Transverse colon (tissue), 4 donors: ENCODE data around the gene TLE7. TPM values are rescaled to one million over a fixed set of nuclear protein-coding genes. Genes with fewer than 3 reads are reported as not detected.

Source experiments
- DNase-seq: peaks from one replicate; pipeline ENCODE4 v3.0.0-alpha.2; 2019
- H3K27ac ChIP-seq, 4 donors: fragments of 200-600 bp; sonication (generic); 2 replicates each; pipeline ENCODE4 v1.5.1; 2016 to 2018; ENCODE audit warnings: inconsistent platforms in 4 of 4
- H3K27me3 ChIP-seq: fragments of 200-600 bp; sonication (generic); 2 replicates; pipeline ENCODE4 v1.5.1; 2017; ENCODE audit warnings: inconsistent platforms
- H3K36me3 ChIP-seq, 4 donors: fragments of 200-600 bp; sonication (generic); 2 replicates each; pipeline ENCODE4 v1.5.1; 2017 to 2019; ENCODE audit warnings: inconsistent platforms in 4 of 4
- H3K4me1 ChIP-seq, 4 donors: fragments of 200-600 bp; sonication (generic); 2 replicates each; pipeline ENCODE4 v1.5.1; 2017 to 2020; ENCODE audit warnings: inconsistent platforms in 4 of 4
- H3K4me3 ChIP-seq, 4 donors: fragments of 200-600 bp; sonication (generic); 1 replicate in 1 of 4; 2 replicates in 3 of 4; pipeline versions ENCODE4 v1.5.1 to v1.6.1; 2017 to 2019; ENCODE audit warnings: inconsistent platforms in 4 of 4
- H3K9me3 ChIP-seq, 2 donors: fragments of 200-600 bp; sonication (generic); 2 replicates each; pipeline ENCODE4 v1.5.1; 2017 to 2019; ENCODE audit warnings: inconsistent platforms in 2 of 2
- EP300 ChIP-seq: sonication (generic); formaldehyde crosslinking; IDR thresholded peaks from one replicate; pipeline ENCODE4 v1.6.1; 2017; ENCODE audit warnings: antibody characterized with exemption, low read depth
- POLR2A ChIP-seq: fragments of 450-650 bp; IDR thresholded peaks from one replicate; pipeline ENCODE4 v1.6.1; 2016; ENCODE audit warnings: antibody characterized with exemption, mild to moderate bottlenecking, moderate library complexity
- POLR2AphosphoS5 ChIP-seq, 3 donors: sonication (generic); formaldehyde crosslinking; IDR thresholded peaks; one replicate each; pipeline ENCODE4 v1.6.1; 2016; ENCODE audit warnings: antibody characterized with exemption in 3 of 3
- WGBS, 2 donors: methylation state at CpG; one replicate each; pipeline ENCODE4 v1.1.5; 2018; ENCODE audit warnings: low coverage in 1 of 2; 5-methylcytosine and 5-hydroxymethylcytosine counted together
- in situ Hi-C, 4 donors: fragments of 200-750 bp; cut with MboI; loops; one replicate each; pipeline versions ENCODE4 v1.15.0 to v1.15.1; 2017; ENCODE audit warnings: low sequenced_read_pairs in 3 of 4, low pct_ligation_motif_present in 1 of 4, low pct_unique_long_range_greater_than_20kb in 1 of 4
- intact Hi-C: fragments of 100-400 bp; cut with DNase I; formaldehyde crosslinking; loops from one replicate; pipeline ENCODE4 v1.15.1; 2023; ENCODE audit warnings: low total_unique reads
- total RNA-seq, 4 donors: library from RNA; depleted of rRNA; stranded (reverse); fragments of >200 nt; gene quantifications; one replicate each; pipeline ENCODE4 v1.1.0, GENCODE V29; 2016
- TF ChIP-seq, protein P1 (sequence below), 5 experiments: fragments of 200-600 bp in 3 of 5; fragments of 450-650 bp in 2 of 5; sonication (generic) in 3 of 5; IDR thresholded peaks; 1 replicate in 2 of 5; 2 replicates in 3 of 5; pipeline ENCODE4 v1.5.1; 2016 to 2017; ENCODE audit warnings: antibody characterized with exemption in 5 of 5, inconsistent platforms in 3 of 5, mild to moderate bottlenecking in 2 of 5, moderate library complexity in 1 of 5

Gene TLE7
- total RNA-seq, 4 donors from 2014 or later: not detected

DNA sequence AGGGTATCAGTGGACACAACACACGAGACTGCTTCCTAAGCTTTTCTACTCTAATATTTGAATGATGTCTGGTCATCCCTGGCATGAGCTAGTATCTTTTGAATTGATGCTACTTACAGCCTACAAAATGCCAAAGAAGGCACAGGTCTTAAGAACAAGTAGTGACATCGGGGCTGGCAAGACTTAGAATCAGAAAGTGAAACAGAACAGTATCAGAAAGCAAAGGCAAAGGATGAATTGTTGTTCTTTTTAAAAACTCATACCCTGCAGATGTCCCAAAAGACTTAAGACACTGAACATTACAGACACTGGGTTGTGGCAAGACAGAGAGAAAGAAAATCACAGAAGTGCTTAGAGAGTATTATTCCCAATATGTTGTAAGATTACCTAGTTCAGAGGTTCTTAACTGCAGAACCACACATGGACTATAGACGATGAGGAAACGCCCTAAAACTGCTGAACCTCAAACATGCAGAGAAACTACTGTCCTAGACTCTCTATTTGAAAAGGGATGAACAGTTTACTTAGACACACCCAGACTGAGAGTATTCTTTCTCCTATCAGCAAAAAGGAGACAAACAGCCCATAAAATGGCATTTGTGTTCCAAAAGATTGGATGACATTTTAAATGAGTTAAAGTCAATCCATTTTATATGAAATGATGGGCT, 34.7 kb upstream of the TLE7 start:
- H3K4me3 ChIP-seq: no peak overlapping the region
- H3K9me3 ChIP-seq: no peaks in the 10 kb centered on the region
- no peak for TF ChIP-seq POLR2AphosphoS5 (IDR thresholded peaks at IDR 0.05)
- no peak for TF ChIP-seq EP300
- TF ChIP-seq, protein P1, sequence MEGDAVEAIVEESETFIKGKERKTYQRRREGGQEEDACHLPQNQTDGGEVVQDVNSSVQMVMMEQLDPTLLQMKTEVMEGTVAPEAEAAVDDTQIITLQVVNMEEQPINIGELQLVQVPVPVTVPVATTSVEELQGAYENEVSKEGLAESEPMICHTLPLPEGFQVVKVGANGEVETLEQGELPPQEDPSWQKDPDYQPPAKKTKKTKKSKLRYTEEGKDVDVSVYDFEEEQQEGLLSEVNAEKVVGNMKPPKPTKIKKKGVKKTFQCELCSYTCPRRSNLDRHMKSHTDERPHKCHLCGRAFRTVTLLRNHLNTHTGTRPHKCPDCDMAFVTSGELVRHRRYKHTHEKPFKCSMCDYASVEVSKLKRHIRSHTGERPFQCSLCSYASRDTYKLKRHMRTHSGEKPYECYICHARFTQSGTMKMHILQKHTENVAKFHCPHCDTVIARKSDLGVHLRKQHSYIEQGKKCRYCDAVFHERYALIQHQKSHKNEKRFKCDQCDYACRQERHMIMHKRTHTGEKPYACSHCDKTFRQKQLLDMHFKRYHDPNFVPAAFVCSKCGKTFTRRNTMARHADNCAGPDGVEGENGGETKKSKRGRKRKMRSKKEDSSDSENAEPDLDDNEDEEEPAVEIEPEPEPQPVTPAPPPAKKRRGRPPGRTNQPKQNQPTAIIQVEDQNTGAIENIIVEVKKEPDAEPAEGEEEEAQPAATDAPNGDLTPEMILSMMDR (IDR thresholded peaks at IDR 0.05): no peak
- TF ChIP-seq POLR2A: no peak
- no peaks in the 10 kb centered on the region for H3K27me3 ChIP-seq
- no peaks in the 10 kb centered on the region for H3K4me1 ChIP-seq
- intact Hi-C loops: no loop called here
- in situ Hi-C loops: no loop called here
- H3K27ac ChIP-seq: no peak overlapping the region
- WGBS, 2 donors: 86 to 88% methylated on average over 3 to 4 of the region's 4 CpGs
- DNase-seq: no peak
- H3K36me3 ChIP-seq: peaks cover 0 to 29% (median 7%) of the 10 kb centered on the region in 4 donors

DNA sequence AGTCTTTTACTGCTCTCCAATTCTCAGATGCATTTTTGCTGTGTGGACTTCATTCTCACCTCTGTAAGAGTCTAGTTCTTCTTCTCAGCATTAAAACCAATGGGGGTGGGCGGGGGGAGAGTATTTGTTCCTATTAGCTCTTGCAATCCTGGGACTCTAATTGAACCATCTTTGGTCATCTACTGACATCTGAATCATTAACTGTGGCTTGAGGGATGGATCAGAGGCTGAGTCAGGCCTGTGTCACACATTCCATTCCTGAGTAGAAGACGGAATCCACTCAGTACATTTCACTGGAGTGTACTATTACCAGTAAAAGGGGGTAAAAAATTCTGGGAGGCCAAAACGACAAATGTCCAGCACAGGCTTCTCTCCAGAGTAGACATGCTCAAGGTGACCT, 33.0 kb upstream of the TLE7 start:
- Histone ChIP-seq H3K4me1 (no peaks in the 10 kb centered on the region), H3K27me3 (no peaks in the 10 kb centered on the region), H3K9me3 (no peaks in the 10 kb centered on the region), H3K4me3 (no peak overlapping the region), H3K27ac (no peak overlapping the region), H3K36me3 (peaks cover 0 to 29% (median 7%) of the 10 kb centered on the region in 4 donors)
- TF ChIP-seq EP300 (no peak), POLR2A (no peak), POLR2AphosphoS5 (IDR thresholded peaks at IDR 0.05) (no peak)
- in situ Hi-C loops (no loop called here), intact Hi-C loops (no loop called here)
- no peak for DNase-seq
- WGBS, 2 donors: 84 to 88% methylated on average over 1 to 3 of the region's 3 CpGs

DNA sequence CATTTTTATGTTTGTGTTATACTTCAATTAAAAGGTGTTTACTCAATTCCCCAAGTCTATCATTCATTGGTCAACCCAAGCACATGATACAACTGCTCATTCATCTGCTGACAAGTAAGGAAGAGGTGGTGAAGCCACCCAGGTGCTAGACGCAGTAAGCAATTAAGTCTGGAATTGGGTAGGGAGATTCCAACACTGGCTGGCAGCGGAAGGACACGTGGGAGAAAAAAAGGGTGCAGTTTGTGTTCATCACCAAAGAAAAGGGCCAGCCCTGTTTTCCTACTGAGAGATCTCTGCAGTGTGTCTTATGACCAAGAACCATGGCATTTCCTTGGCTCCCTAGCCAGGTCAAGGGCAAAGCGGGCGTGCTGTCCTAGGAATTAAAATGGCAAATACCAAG, 32.0 kb upstream of the TLE7 start:
- no peak for DNase-seq
- no peaks in the 10 kb centered on the region for H3K9me3 ChIP-seq

DNA sequence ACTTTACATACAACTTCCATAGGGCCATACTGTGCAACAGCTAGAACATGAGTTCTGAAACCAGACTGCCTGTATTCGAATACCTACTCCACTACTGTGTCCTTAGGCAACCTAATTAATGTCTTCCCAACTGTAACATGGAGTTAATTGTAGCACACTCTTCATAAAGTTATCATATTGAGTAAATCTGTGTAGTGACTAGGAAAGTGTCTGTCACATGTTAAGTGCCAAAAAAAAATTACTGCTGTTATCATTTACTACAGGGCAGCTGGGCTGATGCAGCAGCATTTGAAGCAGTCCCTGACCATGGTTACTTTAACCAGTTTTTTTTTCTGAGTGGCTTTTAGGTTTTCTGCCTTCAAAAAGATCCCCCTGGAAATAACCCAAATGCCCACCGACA, 31.1 kb upstream of the TLE7 start:
- intact Hi-C loops: no loop called here
- TF ChIP-seq POLR2A (no peak), EP300 (no peak), POLR2AphosphoS5 (IDR thresholded peaks at IDR 0.05) (no peak)
- TF ChIP-seq, protein P1 (IDR thresholded peaks at IDR 0.05): no peak
- H3K4me3 ChIP-seq: no peak overlapping the region
- in situ Hi-C loops: no loop called here
- WGBS, 2 donors: 93 to 94% methylated on average over 2 of the region's 2 CpGs
- DNase-seq: no peak
- peaks cover 0 to 19% (median 4%) of the 10 kb centered on the region in 4 donors for H3K36me3 ChIP-seq
- no peaks in the 10 kb centered on the region for H3K27me3 ChIP-seq
- H3K4me1 ChIP-seq: no peaks in the 10 kb centered on the region
- no peak overlapping the region for H3K27ac ChIP-seq
- H3K9me3 ChIP-seq: no peaks in the 10 kb centered on the region

More for the DNA sequence above, 32.0 kb upstream of the TLE7 start:
- TF ChIP-seq, protein P1 (IDR thresholded peaks at IDR 0.05): no peak
- TF ChIP-seq POLR2AphosphoS5 (IDR thresholded peaks at IDR 0.05) (no peak), EP300 (no peak), POLR2A (no peak)
- intact Hi-C loops: no loop called here
- Histone ChIP-seq H3K36me3 (peaks cover 0 to 29% (median 7%) of the 10 kb centered on the region in 4 donors), H3K4me1 (no peaks in the 10 kb centered on the region), H3K27me3 (no peaks in the 10 kb centered on the region), H3K27ac (no peak overlapping the region), H3K4me3 (no peak overlapping the region)
- 94% methylated on average over 3 to 5 of the region's 5 CpGs for WGBS, 2 donors
- in situ Hi-C loops: no loop called here
